GM18868 (cell line): ENCODE data around the gene GRB14.
"Not testable (repeated sequence)": the region's sequence is repeated elsewhere in the genome, so short reads cannot be mapped to it uniquely, and the experiment has no call there.

Source experiments
- ATAC-seq: cut with Tn5 transposase; IDR thresholded peaks from one replicate; pipeline ENCODE4 v1.9.1; 2021; ENCODE audit warnings: mild to moderate bottlenecking, moderate library complexity; ENCODE audit not compliant: unreplicated experiment

GRB14 gene

GRCh38 chr2:164504253-164504652 lies 117.0 kb downstream of the GRB14 start:
- ATAC-seq: no peak

DNA sequence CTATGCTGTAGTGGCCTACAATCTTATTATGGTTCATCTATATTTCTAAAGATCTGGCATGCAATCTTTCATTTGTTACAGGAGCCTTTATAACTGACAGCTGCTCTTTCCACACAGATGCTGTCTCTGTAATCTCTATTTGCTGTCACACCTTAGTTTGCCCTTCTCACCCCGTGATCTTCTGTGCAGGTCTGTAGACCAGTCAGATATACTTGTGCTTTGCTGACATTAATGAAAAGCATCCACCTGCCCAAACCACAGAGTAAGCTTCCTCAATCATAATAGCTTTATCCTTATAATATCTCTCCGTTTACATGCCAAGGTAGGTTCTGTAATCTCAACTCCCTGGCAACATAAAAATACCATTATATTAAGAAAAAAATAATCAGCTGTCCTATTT lies 122.4 kb downstream of the GRB14 start:
- ATAC-seq: no peak

- ATAC-seq: no peak
Observed at GRCh38 chr2:164496881-164497280, 124.4 kb downstream of the GRB14 start.

GRCh38 chr2:164496421-164496820 lies 124.9 kb downstream of the GRB14 start:
- ATAC-seq: no peak

DNA sequence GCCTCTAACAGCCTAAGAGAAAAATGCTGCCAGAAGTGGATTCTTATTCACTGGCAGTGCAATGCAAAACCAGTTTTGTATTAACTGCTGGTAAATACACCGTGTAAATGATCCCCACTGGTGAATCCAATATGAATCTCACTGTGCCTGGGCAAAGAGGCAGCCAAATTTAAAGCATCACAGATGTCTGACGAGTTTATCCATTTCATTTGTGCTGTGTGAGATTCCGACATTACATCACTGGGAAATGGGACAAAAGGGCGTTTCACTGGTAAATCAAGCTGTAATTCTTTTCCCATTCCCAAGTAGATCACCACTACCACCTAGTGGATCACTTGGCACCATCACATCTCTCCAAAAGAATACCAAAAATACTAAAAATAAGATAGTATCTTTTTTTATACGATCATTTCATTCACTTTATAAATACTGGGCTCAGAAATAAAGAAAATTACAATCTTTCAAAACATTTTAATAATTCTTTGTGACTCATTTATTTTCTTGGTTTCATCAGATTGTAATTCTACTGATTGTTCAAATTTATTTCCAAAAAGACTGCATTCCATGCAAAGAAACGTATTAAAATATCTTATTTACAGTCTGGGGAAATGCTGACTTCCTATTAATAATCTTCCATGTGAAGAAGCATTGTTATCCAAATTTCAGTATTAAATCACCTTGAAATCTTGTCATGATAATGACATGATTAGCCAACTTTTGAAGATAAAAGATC lies 125.6 kb downstream of the GRB14 start:
- no peak for ATAC-seq

DNA sequence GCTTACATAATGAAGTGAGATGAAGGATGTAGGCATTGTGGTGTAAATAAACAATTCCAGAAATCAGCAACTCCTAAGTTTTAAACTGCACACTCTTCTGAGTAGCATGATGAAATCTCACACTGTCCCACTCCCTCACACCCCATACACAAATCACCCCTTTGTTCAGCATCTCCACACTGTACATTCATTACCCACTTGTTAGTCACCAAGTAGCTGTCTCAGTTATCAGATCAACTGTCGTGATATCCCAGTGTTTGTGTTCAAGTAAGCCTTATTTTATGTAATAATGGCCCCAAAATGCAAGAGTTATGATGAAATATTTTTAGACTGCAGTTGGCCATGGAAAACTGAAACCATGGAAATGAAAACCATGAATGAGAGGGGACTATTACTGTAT lies 135.7 kb downstream of the GRB14 start:
- ATAC-seq: no peak

GRCh38 chr2:164479460-164479859 lies 141.8 kb downstream of the GRB14 start:
- ATAC-seq: no peak

GRCh38 chr2:164478205-164478604 lies 143.1 kb downstream of the GRB14 start:
- ATAC-seq: no peak

DNA sequence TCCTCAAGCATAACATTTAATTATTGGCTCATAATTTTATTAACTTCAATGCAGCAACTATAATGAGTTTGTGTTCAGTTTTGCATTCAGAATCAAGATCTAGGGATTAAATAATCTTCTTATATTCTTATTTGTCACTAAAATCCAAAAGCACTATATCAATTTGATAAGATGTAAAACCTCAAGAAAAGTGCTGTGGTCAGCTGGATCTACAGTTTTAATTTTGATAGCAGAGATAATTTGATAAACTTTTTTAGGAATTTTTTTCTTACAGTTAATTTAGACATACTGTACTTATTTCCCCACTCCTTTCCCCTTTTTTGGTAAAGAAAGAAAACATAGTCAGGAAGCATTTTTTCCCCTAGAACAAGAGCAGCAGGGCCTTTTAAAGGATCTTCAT lies 146.4 kb downstream of the GRB14 start:
- no peak for ATAC-seq

GRCh38 chr2:164473021-164473420 lies 148.3 kb downstream of the GRB14 start:
- no peak for ATAC-seq

GRCh38 chr2:164465047-164465446 lies 156.2 kb downstream of the GRB14 start:
- not testable (repeated sequence) for ATAC-seq

DNA sequence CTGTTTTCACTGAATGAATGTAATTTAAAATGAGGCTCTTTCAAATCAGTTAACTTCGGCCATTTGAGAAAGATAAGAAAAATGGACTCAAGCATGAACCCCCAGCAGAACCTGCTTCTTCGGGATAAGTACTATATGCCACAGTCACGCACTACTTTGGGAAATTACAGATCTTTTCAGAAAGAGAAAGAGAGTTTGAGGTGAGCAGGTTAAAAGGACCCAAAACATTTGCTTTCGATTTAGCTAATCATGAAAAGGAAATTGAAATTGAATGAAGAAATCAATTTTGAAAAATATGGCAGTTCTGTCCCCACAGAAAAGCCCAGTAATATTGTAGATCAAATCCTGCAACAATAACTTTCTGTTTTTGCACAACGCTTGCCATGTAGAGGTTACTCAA lies 156.9 kb downstream of the GRB14 start:
- no peak for ATAC-seq

DNA sequence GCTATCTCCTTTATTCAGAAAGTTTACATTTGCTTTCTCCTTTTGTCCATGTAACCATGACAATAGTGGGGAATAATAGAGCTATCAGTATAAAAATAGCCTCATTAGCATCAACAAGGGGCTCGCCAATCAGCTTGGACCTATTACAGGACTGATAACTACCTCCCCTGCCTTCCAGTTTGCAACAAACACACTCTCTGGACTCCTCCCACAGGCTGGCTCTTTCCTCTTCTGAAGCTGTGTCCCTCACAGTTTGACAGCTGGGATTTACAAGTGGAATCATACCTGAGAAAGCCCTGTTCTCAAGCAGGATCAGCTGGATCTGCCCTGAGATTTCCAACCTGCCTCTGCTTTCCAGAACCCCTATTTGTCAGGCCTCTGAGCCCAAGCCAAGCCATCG lies 162.5 kb downstream of the GRB14 start:
- no peak for ATAC-seq

DNA sequence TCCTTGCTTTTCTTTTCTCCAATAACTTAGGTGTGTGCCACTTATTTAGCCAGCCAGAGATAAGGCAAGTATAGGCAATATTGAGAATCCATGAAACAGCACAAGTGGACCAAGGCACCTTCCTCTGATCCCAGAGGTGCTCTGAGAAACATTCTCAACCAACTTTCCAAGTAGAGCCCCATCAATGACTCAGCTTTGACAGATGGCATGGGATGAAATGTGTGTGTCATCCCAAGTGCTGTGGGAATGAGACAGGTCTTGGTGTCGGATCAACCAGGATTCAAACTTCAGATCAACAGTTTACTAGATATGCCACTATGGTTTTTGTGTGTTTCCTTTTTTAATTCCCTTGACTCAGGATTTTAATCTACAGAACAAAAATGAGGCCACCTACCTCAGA lies 164.0 kb downstream of the GRB14 start:
- ATAC-seq: no peak

DNA sequence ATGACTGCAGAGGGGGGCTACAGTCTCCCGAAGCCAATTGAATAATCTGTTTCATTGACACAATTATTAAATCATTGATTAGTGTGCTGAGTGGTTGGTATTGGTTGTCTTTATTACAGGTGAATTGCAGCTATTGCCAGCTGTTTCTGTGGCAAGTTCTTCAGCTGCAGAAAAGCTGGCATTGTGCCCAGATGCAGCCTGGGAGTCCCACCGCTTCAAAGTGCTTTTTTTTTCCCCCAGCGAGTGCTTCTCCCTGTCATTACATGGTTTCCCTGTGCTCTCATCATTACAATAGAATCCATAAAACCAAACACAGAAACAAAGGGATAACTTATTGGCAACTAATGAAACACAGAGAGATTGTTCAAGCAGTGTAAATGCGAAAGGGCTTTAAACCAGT lies 164.7 kb downstream of the GRB14 start:
- no peak for ATAC-seq

- no peak for ATAC-seq
Observed at GRCh38 chr2:164453656-164454305, 167.5 kb downstream of the GRB14 start.

DNA sequence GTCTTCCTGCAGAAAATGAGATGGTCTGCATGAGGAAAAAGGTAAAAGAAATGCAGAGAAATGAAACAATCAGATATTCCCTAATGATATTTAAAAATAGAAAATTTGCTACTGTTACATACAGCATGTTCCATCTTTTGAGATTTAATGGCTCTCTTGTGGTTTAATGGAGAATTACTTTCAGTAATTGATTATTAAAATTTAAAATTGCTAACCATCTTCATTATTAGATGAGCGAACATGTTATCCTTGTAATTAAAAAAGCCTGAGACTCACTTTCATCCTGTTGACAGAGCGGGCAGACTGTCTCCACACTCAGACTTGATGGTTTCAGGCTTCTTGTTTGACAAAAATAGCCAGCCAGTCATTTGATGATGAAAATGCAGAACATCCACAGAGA lies 171.0 kb downstream of the GRB14 start:
- ATAC-seq: no peak

DNA sequence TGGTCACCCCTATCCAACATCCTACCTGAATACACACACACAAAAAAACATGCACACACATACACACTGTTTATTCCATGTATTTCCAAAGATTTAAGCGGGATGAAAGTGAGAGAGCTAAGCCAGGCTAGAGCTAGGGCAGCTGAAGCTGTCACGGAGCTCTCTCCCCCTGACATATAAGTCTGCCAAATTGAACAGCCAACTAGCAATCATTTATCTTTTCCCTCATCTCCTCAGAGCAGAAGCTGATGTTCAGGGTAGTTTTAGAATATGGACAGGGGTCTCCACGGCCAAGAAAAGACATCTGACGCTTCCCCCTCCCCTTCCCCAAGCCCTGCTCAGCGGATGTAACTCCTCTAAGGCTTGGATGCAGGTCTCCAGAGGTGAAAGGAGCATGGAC lies 171.6 kb downstream of the GRB14 start:
- no peak for ATAC-seq

DNA sequence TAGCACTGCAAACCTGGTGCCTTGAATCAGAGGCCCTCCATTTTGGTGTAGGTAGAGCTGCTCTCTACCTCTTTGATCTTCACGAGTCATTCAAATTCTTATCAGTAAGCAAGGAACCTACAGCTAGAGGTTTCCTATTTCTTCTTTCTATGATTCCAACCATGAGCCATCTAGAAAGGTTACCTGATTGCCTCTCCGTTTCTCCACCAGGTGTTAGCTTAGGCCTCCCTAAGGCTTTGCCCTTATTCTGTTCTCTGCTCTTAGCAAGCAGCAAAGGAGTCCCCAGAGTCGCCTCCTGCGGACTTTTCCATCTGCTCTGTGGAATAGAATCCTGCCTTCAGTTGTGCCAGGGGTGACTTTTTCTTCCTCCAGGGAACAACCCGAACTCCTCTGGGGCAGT lies 173.6 kb downstream of the GRB14 start:
- no peak for ATAC-seq
